Measurements from ENCODE around the gene SH3BGRL.

DNA sequence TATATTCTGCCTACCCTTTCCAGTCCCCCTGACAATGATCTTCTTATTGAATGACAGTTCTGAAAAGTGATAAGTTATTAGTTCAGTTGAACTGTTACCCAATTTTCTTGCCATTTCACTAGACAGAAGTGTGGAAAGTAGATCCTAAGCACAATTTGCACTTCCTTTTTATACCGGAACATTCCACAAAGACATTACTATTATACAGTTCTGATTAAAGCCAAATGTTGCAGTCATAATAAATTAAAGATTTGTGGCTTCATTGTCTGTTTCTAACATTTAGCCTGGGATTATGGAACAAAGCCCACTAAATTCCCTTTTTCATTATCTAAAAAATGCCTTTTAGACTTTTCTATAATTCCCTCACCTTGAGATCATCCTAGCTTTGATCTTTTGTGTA lies 13.8 kb downstream of the SH3BGRL start:
- no peak for TF ChIP-seq RFX5 (IDR thresholded peaks at IDR 0.05; ENCODE audit: low read length)
- TF ChIP-seq FOSL2 (IDR thresholded peaks at IDR 0.05; ENCODE audit: borderline replicate concordance, low read depth) = no peak
- TF ChIP-seq TEAD4 (IDR thresholded peaks at IDR 0.05; ENCODE audit: borderline replicate concordance, insufficient read depth) = no peak
- TF ChIP-seq, protein P1, sequence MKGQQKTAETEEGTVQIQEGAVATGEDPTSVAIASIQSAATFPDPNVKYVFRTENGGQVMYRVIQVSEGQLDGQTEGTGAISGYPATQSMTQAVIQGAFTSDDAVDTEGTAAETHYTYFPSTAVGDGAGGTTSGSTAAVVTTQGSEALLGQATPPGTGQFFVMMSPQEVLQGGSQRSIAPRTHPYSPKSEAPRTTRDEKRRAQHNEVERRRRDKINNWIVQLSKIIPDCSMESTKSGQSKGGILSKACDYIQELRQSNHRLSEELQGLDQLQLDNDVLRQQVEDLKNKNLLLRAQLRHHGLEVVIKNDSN (IDR thresholded peaks at IDR 0.05; ENCODE audit: borderline replicate concordance, low read depth) = no peak

Data from SK-N-SH (cell line).